Stimulated activated CD4-positive, alpha-beta T cell treated with anti-CD3 and anti-CD28 coated beads, TNF-alpha, amount 100 ng/mL, for 48 hours (primary cell): ENCODE measurements around the gene PRRT2.

Source experiments
- DNase-seq, 3 donors: peaks; one replicate each; pipeline ENCODE4 v3.0.0-alpha.2; 2020; ENCODE audit warnings: low read depth in 3 of 3

PRRT2 gene

GRCh38 chr16:29811170-29811895 is 660 bp upstream of the PRRT2 start:
- peak in 2 of 3 donors; percentile 63 to 81 for DNase-seq

- DNase-seq, result no peak
Measured at GRCh38 chr16:29812754-29813643, 1.0 kb downstream of the PRRT2 start.

GRCh38 chr16:29813644-29814562 is 1.9 kb downstream of the PRRT2 start:
- no peak for DNase-seq

- DNase-seq, result no peak
Measured at GRCh38 chr16:29814592-29814991, 2.6 kb downstream of the PRRT2 start.

- DNase-seq, result no peak
Measured at GRCh38 chr16:29815032-29815721, 3.2 kb downstream of the PRRT2 start.

- DNase-seq, result peak; percentile 95 to 97 (median 96)
Measured at GRCh38 chr16:29815793-29816693, 4.0 kb downstream of the PRRT2 start, which contains the start of gene PAGR1. TSS of gene PAGR1 (plus strand) at chr16:29816152. CDS start at chr16:29816526, 374 bp downstream.

GRCh38 chr16:29816694-29817441 is 4.9 kb downstream of the PRRT2 start:
- DNase-seq, result peak in 1 of 3 donors; percentile 70

- no peak for DNase-seq
Measured at GRCh38 chr16:29818082-29818481, 6.1 kb downstream of the PRRT2 start.

- no peak for DNase-seq
Measured at GRCh38 chr16:29819506-29819905, 7.5 kb downstream of the PRRT2 start.

GRCh38 chr16:29820271-29820701 is 8.3 kb downstream of the PRRT2 start, which contains the start of gene MVP:
TSS of gene MVP (plus strand) at chr16:29820462. CDS start at chr16:29830550, 10,088 bp downstream.
- no peak for DNase-seq

GRCh38 chr16:29820730-29821642 is 9.0 kb downstream of the PRRT2 start:
- DNase-seq, result no peak

- no peak for DNase-seq
Measured at GRCh38 chr16:29821643-29822115, 9.7 kb downstream of the PRRT2 start.

- no peak for DNase-seq
Measured at GRCh38 chr16:29824589-29825144, 12.7 kb downstream of the PRRT2 start.

- DNase-seq, result no peak
Measured at GRCh38 chr16:29825145-29826044, 13.4 kb downstream of the PRRT2 start.

GRCh38 chr16:29826342-29826695 is 14.3 kb downstream of the PRRT2 start:
- DNase-seq, result no peak

- DNase-seq, result no peak
Measured at GRCh38 chr16:29830774-29831173, 18.8 kb downstream of the PRRT2 start.

- DNase-seq, result no peak
Measured at GRCh38 chr16:29831490-29831889, 19.5 kb downstream of the PRRT2 start.
